Fibroblast of mammary gland (primary cell): Measurements from ENCODE around the gene ADM2.
"Not testable (repeated sequence)": the region's sequence is repeated elsewhere in the genome, so short reads cannot be mapped to it uniquely, and the experiment has no call there.

ENCODE experiments used
- DNase-seq: peaks from one replicate; pipeline ENCODE4 v3.0.0-alpha.2; 2010; ENCODE audit warnings: low read depth
- H3K4me3 ChIP-seq: 2 replicates; pipeline ENCODE4 v1.5.1; 2011; ENCODE audit warnings: low read depth, mild to moderate bottlenecking, low read length, moderate library complexity; ENCODE audit not compliant: control insufficient read depth
- CTCF ChIP-seq: conservative IDR thresholded peaks from 2 replicates; pipeline ENCODE4 v1.5.1; 2011; ENCODE audit warnings: low read depth, low read length, inconsistent platforms; ENCODE audit not compliant: control insufficient read depth, insufficient read depth

Gene ADM2

GRCh38 chr22:50518606-50519005, 37.3 kb downstream of the ADM2 start:
- DNase-seq: no peak
- TF ChIP-seq CTCF: no peak
- no peak overlapping the region for H3K4me3 ChIP-seq

- no peak overlapping the region for H3K4me3 ChIP-seq
- no peak for TF ChIP-seq CTCF
- DNase-seq: no peak
Measured at GRCh38 chr22:50519151-50519550, 37.8 kb downstream of the ADM2 start.

GRCh38 chr22:50520184-50520583, 38.8 kb downstream of the ADM2 start:
- not testable (repeated sequence) for H3K4me3 ChIP-seq, DNase-seq

- DNase-seq: no peak
- TF ChIP-seq CTCF: no peak
- no peak overlapping the region for H3K4me3 ChIP-seq
Measured at GRCh38 chr22:50520826-50521453, 39.6 kb downstream of the ADM2 start.

GRCh38 chr22:50521710-50522109, 40.4 kb downstream of the ADM2 start:
- H3K4me3 ChIP-seq: no peak overlapping the region
- no peak for TF ChIP-seq CTCF
- no peak for DNase-seq

GRCh38 chr22:50522208-50522805, 41.0 kb downstream of the ADM2 start:
- no peak for TF ChIP-seq CTCF
- H3K4me3 ChIP-seq: no peak overlapping the region
- no peak for DNase-seq

GRCh38 chr22:50522806-50523438, 41.6 kb downstream of the ADM2 start:
- TF ChIP-seq CTCF: no peak
- H3K4me3 ChIP-seq: no peak overlapping the region
- DNase-seq: no peak
